GM12892 (cell line): ENCODE data around the gene SDS.

Experiments used
- POLR2A ChIP-seq: IDR thresholded peaks from 2 replicates; pipeline ENCODE4 v1.6.1; 2011; ENCODE audit warnings: low read depth, low read length, control low read depth
- POLR2AphosphoS5 ChIP-seq: IDR thresholded peaks from 2 replicates; pipeline ENCODE4 v1.6.1; 2011; ENCODE audit warnings: low read depth, low read length, control low read depth
- TAF1 ChIP-seq: IDR thresholded peaks from 2 replicates; pipeline ENCODE4 v1.6.1; 2011; ENCODE audit warnings: low read depth, mild to moderate bottlenecking, control low read depth, low read length, borderline replicate concordance

DNA sequence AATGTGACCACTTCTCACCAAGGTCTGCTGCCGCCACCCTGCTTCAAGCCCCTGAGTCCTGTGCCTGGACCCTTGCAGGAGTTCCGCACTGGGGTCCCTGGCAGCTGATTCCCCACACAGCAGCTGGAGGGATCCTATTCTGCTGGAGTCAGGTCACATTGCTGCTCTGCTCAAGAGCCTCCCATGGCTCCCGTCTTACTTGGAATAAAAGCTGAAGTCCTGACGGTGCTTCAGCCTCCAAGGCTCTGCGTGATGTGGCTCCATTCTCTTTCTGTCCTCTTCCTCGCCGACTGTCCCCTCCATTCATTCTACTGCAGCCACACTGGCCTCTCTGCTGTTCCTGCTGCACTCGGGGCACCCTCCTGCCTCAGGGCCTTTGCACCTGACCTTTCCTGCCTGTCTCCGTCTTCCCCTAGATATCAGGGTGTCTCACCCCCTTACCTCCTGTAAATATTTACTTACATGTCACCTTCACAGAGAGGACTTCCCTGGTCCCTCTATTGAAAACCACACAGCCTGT is 10.9 kb upstream of the SDS start:
- no peak for TF ChIP-seq POLR2A
- no peak for TF ChIP-seq POLR2AphosphoS5
- no peak for TF ChIP-seq TAF1
